GM12891 (cell line): ENCODE measurements around the gene ETS2.

Source experiments
- PAX5 ChIP-seq: IDR thresholded peaks from 2 replicates; pipeline ENCODE4 v1.6.1; 2011; ENCODE audit warnings: low read length, moderate library complexity, mild to moderate bottlenecking; ENCODE audit not compliant: insufficient read depth, severe bottlenecking
- POLR2A ChIP-seq: IDR thresholded peaks from 2 replicates; pipeline ENCODE4 v1.6.1; 2011; ENCODE audit warnings: low read depth, low read length, control low read depth
- POLR2AphosphoS5 ChIP-seq: IDR thresholded peaks from 2 replicates; pipeline ENCODE4 v1.6.1; 2011; ENCODE audit warnings: low read depth, low read length, control low read depth
- POU2F2 ChIP-seq: IDR thresholded peaks from 2 replicates; pipeline ENCODE4 v1.6.1; 2011; ENCODE audit warnings: low read depth, mild to moderate bottlenecking, control low read depth, low read length, moderate library complexity
- SPI1 ChIP-seq: IDR thresholded peaks from 2 replicates; pipeline ENCODE4 v1.6.1; 2011; ENCODE audit warnings: low read depth, low read length, control low read depth
- TAF1 ChIP-seq: IDR thresholded peaks from 2 replicates; pipeline ENCODE4 v1.6.1; 2011; ENCODE audit warnings: low read depth, low read length, control low read depth

GRCh38 chr21:38842079-38842478 is 36.4 kb downstream of the ETS2 start:
- TF ChIP-seq TAF1 (no peak), POLR2A (no peak), POLR2AphosphoS5 (no peak), PAX5 (no peak), POU2F2 (no peak), SPI1 (no peak)
